Colonic mucosa (tissue), 4 donors: ENCODE results near the gene ALKBH4. TPM values are rescaled to one million over a fixed set of nuclear protein-coding genes. Genes with fewer than 3 reads are reported as not detected.
A peak's percentile ranks its signal among the peaks of the same experiment; 100 is the strongest.

Source experiments
- DNase-seq: peaks from one replicate; pipeline ENCODE4 v3.0.0-alpha.2; 2020
- H3K27ac ChIP-seq: fragments of 200-600 bp; one replicate; pipeline ENCODE4 v1.8.0; 2021
- H3K27me3 ChIP-seq: fragments of 200-600 bp; one replicate; pipeline ENCODE4 v1.8.0; 2021
- H3K36me3 ChIP-seq: fragments of 200-600 bp; one replicate; pipeline ENCODE4 v1.8.0; 2021
- H3K4me1 ChIP-seq: fragments of 200-600 bp; one replicate; pipeline ENCODE4 v1.8.0; 2021; ENCODE audit warnings: mild to moderate bottlenecking
- H3K4me3 ChIP-seq: fragments of 200-600 bp; one replicate; pipeline ENCODE4 v1.8.0; 2021
- H3K9ac ChIP-seq, 2 donors: one replicate each; pipeline ENCODE4 v1.7.0; 2013; ENCODE audit warnings: control low read depth in 2 of 2, low read depth in 2 of 2, low read length in 2 of 2
- H3K9me3 ChIP-seq: fragments of 200-600 bp; one replicate; pipeline ENCODE4 v1.8.0; 2021
- intact Hi-C: fragments of 100-400 bp; cut with DNase I; formaldehyde crosslinking; loops from one replicate; pipeline ENCODE4 v1.14.1; 2022
- total RNA-seq, 2 donors: library from RNA; stranded (reverse); fragmentation: NEBNext Ultra II Directional in 1 of 2; extraction: Animal tissue kit (Norgen Biotek cat#: 25700) in 1 of 2; gene quantifications; one replicate each; pipeline ENCODE4 v1.2.1, GENCODE V29; 2021
- TF ChIP-seq, protein P1 (sequence below): fragments of 200-600 bp; IDR thresholded peaks from one replicate; pipeline ENCODE4 v1.8.0; 2022; ENCODE audit warnings: antibody characterized with exemption, mild to moderate bottlenecking
- donor health status: healthy.
- donor health status: DM: no; HTN: no; CAD: no.
- donor health status: DM: no; HTN: no; CAD: no.

Gene ALKBH4
- total RNA-seq, 2 donors from 2014 or later, result 9.7 to 14.1 TPM

GRCh38 chr7:102473271-102473991 lies 8.8 kb upstream of the ALKBH4 start:
- TF ChIP-seq, protein P1, sequence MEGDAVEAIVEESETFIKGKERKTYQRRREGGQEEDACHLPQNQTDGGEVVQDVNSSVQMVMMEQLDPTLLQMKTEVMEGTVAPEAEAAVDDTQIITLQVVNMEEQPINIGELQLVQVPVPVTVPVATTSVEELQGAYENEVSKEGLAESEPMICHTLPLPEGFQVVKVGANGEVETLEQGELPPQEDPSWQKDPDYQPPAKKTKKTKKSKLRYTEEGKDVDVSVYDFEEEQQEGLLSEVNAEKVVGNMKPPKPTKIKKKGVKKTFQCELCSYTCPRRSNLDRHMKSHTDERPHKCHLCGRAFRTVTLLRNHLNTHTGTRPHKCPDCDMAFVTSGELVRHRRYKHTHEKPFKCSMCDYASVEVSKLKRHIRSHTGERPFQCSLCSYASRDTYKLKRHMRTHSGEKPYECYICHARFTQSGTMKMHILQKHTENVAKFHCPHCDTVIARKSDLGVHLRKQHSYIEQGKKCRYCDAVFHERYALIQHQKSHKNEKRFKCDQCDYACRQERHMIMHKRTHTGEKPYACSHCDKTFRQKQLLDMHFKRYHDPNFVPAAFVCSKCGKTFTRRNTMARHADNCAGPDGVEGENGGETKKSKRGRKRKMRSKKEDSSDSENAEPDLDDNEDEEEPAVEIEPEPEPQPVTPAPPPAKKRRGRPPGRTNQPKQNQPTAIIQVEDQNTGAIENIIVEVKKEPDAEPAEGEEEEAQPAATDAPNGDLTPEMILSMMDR, result no peak
- no peak overlapping the region for H3K4me3 ChIP-seq
- H3K9me3 ChIP-seq, result no peaks in the 10 kb centered on the region
- no peak overlapping the region for H3K27ac ChIP-seq
- no peaks in the 10 kb centered on the region for H3K27me3 ChIP-seq
- H3K36me3 ChIP-seq, result peaks cover 3% of the 10 kb centered on the region
- no peak overlapping the region for H3K9ac ChIP-seq
- intact Hi-C loops, result no loop called here
- DNase-seq, result no peak
- H3K4me1 ChIP-seq, result no peaks in the 10 kb centered on the region

- Histone ChIP-seq H3K9ac (no peak overlapping the region), H3K27me3 (no peaks in the 10 kb centered on the region), H3K4me3 (no peak overlapping the region), H3K36me3 (peaks cover 4% of the 10 kb centered on the region), H3K27ac (no peak overlapping the region), H3K9me3 (no peaks in the 10 kb centered on the region), H3K4me1 (no peaks in the 10 kb centered on the region)
- intact Hi-C loops, result no loop called here
- DNase-seq, result no peak
- TF ChIP-seq, protein P1, result no peak
Observed at GRCh38 chr7:102472126-102473041, 7.7 kb upstream of the ALKBH4 start.

DNA sequence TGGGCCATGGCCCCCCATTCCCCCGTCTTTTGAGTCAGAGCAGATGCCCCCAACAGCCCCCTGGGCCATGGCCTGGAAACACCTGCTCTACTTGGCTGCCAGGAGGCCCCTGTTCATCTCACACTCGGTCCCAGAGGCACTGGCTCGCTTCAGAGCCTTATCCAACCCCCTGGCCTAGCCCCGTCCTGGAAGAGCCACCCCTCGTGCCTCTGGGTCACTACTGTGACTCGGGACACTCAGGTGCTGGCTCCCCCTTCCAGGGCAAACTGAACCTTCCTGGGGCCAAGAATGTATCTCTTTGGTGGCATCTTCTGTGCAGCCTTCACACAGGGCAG lies 7.1 kb upstream of the ALKBH4 start:
- no peak overlapping the region for H3K9ac ChIP-seq
- intact Hi-C loops, result no loop called here
- DNase-seq, result no peak
- H3K36me3 ChIP-seq, result peaks cover 4% of the 10 kb centered on the region
- H3K9me3 ChIP-seq, result no peaks in the 10 kb centered on the region
- no peaks in the 10 kb centered on the region for H3K4me1 ChIP-seq
- no peaks in the 10 kb centered on the region for H3K27me3 ChIP-seq
- no peak overlapping the region for H3K27ac ChIP-seq
- no peak overlapping the region for H3K4me3 ChIP-seq
- TF ChIP-seq, protein P1, result no peak

DNA sequence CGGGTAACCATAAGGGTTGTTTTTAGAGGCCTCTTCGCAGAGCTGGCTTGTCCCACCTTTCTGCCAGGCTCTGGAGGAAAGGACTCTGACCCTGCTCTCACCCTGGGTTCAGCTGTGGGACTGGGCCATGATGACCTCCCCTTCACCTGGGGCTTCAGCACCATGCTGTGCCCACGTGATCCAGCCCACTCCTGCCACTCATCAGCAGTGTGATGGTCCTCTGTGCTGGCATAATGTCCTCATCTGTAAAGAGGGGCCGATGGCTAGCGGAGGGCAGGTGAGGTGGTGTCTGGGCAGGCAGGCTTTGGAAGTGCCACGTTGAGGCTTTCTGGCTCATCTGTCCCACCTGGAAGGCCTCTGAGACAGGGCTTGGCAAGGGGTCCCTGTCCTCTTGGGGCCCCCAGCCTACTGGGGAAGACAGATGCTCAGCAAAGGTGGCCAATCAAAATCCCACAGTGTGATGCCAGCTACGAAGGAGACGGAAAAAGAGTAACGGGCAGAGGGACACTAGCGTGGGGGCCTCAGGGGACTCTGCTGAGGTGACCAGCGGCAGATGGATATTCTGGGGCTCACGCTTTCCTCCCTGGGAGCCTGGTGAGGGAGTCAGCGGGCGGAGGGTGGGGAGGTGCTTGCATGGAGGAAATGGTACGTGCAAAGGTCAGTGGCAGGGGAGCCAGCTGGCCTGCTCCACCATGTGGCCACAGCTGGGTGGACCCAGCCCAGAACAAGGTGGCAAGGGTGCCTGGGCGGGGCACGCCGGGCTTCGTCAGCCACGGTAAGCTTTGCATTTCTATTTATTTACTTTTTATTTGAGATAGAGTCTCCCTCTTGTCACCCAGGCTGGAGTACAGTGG lies 5.5 kb upstream of the ALKBH4 start:
- intact Hi-C loops, result loop anchor here (10.0 kb wide), 1 partner anchor 65 kb away; no protein-coding TSS in a partner anchor
- Histone ChIP-seq H3K36me3 (peaks cover 4% of the 10 kb centered on the region), H3K4me3 (no peak overlapping the region), H3K4me1 (peaks cover 5% of the 10 kb centered on the region), H3K27me3 (no peaks in the 10 kb centered on the region), H3K9ac (peak overlapping the region in 1 of 2 donors; percentile 43), H3K9me3 (no peaks in the 10 kb centered on the region), H3K27ac (no peak overlapping the region)
- peak; percentile 83 for DNase-seq
- TF ChIP-seq, protein P1, result no peak
